ENCODE results near the gene RBPJ.

DNA sequence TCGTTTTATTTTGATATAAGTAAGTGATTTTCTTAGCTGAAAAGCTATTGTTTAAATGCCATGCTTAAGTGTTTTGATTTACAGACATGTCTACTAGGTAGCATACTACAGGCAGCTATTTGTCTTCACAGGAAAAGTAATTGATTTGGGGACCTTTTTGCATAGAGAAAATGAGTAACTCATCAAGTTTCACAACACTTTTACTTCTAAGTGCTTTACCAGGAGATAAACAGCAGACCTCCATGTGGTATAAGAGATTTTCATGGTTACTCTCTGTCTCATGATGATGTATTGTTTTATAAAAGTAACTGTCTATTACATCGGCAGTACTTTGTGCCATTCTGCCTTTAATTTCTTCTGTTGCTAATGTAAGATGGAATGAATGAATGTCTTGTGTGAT lies 28.7 kb downstream of the RBPJ start:
- TF ChIP-seq, protein P1, sequence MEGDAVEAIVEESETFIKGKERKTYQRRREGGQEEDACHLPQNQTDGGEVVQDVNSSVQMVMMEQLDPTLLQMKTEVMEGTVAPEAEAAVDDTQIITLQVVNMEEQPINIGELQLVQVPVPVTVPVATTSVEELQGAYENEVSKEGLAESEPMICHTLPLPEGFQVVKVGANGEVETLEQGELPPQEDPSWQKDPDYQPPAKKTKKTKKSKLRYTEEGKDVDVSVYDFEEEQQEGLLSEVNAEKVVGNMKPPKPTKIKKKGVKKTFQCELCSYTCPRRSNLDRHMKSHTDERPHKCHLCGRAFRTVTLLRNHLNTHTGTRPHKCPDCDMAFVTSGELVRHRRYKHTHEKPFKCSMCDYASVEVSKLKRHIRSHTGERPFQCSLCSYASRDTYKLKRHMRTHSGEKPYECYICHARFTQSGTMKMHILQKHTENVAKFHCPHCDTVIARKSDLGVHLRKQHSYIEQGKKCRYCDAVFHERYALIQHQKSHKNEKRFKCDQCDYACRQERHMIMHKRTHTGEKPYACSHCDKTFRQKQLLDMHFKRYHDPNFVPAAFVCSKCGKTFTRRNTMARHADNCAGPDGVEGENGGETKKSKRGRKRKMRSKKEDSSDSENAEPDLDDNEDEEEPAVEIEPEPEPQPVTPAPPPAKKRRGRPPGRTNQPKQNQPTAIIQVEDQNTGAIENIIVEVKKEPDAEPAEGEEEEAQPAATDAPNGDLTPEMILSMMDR (IDR thresholded peaks at IDR 0.05; ENCODE audit: poor library complexity, severe bottlenecking), result no peak
- TF ChIP-seq RAD21 (conservative IDR thresholded peaks at IDR 0.05) (no peak), TAF1 (IDR thresholded peaks at IDR 0.05; ENCODE audit: low read depth) (no peak), POLR2AphosphoS5 (IDR thresholded peaks at IDR 0.05) (no peak), EP300 (conservative IDR thresholded peaks at IDR 0.05; ENCODE audit: poor library complexity, severe bottlenecking) (no peak), SMC3 (conservative IDR thresholded peaks at IDR 0.05; ENCODE audit: poor library complexity) (no peak), EZH2 (IDR thresholded peaks at IDR 0.05; ENCODE audit: borderline replicate concordance, insufficient read depth, low read length, poor library complexity, severe bottlenecking) (no peak), MXI1 (conservative IDR thresholded peaks at IDR 0.05; ENCODE audit: poor library complexity, severe bottlenecking) (no peak)
- TF ChIP-seq, protein P2, sequence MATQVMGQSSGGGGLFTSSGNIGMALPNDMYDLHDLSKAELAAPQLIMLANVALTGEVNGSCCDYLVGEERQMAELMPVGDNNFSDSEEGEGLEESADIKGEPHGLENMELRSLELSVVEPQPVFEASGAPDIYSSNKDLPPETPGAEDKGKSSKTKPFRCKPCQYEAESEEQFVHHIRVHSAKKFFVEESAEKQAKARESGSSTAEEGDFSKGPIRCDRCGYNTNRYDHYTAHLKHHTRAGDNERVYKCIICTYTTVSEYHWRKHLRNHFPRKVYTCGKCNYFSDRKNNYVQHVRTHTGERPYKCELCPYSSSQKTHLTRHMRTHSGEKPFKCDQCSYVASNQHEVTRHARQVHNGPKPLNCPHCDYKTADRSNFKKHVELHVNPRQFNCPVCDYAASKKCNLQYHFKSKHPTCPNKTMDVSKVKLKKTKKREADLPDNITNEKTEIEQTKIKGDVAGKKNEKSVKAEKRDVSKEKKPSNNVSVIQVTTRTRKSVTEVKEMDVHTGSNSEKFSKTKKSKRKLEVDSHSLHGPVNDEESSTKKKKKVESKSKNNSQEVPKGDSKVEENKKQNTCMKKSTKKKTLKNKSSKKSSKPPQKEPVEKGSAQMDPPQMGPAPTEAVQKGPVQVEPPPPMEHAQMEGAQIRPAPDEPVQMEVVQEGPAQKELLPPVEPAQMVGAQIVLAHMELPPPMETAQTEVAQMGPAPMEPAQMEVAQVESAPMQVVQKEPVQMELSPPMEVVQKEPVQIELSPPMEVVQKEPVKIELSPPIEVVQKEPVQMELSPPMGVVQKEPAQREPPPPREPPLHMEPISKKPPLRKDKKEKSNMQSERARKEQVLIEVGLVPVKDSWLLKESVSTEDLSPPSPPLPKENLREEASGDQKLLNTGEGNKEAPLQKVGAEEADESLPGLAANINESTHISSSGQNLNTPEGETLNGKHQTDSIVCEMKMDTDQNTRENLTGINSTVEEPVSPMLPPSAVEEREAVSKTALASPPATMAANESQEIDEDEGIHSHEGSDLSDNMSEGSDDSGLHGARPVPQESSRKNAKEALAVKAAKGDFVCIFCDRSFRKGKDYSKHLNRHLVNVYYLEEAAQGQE (IDR thresholded peaks at IDR 0.05; ENCODE audit: borderline replicate concordance), result no peak

Measured in neural cell (in vitro differentiated cells).